COR-L47 (cell line): ENCODE measurements around the gene EEF1A2.
A peak's percentile ranks its signal among the peaks of the same experiment; 100 is the strongest.

Experiments used
- DNase-seq: peaks from one replicate; lab custom pipeline; 2025; lab: John Stamatoyannopoulos, UW

The EEF1A2 gene

DNA sequence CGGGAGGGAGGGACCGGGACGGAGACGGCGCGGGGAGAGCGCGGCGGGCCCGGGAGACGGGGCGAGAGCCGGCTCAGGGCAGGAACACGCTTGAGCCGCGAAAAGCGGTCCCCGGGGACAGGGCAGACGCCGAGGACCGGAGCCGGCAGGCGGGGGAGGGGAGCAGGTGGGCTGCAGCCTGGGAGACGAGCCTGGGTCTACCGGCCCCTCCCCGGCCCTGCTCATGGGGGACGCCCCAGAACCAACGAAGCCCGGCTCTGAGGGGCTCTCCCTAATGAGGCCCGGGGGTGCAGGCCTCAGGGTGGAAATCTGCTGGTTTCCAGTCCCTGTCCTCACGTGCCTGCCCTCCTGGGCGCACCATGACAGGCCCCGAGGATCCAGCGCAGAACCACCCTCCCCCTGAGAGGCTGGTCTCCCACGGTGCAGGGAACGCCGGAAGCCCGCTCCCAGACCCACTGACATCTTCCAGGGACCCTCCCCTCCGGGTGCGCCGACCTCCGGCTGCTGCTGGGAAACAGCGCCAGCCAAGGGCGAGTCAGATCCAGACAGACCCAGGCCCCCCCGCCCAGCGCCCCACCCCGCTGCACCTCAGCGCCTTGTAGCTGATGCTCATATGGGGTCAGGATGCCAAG is 571 bp upstream of the EEF1A2 start:
- DNase-seq: no peak

DNA sequence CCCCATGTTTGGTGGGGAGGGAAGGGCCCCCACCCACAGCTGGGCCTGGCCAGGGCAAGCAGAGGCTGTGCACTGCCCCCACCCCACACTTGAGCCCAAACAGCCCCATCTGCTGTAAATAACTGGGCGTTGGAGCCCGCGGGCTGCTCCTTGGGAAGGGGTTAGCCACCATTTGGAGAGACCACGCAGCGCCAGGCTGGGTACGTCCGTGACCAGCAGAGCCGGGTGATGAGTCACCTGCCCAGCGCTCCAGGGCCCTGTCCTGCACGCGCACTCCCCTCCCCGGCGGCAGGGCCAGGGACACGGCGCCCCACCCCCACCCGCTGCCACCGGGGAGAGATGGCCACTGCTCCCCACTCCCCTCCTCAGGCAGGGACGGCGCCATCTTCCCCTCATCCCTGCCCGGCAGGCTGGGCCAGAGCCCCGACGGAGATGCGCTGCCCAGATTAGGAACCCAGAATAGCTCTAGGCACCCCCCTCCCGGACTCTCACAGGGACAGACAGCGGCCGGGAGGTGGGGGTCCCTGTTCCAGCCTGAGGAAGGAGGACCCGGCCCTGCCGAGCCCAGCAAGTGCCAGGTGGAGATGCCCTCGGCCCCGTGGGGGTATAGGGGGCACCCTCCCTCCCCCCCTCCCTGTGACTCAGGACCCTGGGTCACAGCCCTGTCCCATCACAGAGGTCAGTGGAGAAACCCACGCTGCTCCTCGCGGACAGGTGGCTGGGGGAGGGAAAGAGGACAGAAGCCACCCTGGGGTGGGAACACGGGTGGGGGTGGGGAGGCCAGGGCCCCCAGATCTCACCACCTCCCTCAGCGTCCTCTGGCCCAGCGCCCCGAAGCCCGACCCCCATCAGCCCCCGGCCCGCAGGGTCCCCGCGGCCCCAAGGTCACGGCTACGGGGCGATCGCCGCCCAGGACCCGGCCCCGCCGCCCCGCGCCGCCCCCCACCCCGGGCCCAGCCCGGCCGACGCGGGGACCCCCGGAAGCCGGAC is 642 bp downstream of the EEF1A2 start:
- DNase-seq: peak; percentile 38

DNA sequence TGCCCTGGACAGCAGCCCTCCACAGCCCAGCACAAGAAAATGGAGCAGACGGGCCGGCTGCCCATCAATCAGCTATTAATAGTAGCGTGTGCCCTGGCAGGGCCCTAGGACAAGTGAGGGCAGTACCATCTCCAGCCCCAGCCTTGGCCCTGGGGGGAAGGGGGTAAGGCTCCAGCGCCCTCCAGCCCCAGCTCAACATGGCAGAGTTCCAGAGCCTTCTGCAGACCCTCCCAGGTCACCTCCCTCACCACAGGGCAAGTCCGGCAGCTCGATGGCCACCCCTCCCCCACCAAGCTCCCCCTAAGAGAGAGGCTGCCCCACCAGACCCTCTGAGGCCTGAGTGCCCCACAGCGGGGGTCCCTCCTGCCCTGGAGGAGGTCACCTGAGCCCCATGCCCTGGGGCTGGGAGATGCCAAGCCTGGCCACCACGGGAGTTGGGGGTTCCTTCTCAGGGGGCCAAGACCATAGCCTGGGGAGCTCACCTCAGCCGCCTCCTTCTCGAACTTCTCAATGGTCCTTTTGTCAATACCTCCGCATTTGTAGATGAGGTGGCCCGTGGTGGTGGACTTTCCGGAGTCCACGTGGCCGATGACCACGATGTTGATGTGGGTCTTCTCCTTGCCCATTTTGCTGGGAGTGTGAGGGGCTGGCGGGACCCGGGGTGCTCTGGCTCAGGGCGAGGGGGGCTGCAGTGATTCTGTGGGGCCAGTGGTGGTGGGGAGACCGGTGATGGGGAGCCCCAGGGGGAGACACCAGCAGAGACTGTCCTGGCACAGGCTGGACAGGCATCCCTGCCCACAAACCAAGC is 1.5 kb downstream of the EEF1A2 start:
- no peak for DNase-seq

DNA sequence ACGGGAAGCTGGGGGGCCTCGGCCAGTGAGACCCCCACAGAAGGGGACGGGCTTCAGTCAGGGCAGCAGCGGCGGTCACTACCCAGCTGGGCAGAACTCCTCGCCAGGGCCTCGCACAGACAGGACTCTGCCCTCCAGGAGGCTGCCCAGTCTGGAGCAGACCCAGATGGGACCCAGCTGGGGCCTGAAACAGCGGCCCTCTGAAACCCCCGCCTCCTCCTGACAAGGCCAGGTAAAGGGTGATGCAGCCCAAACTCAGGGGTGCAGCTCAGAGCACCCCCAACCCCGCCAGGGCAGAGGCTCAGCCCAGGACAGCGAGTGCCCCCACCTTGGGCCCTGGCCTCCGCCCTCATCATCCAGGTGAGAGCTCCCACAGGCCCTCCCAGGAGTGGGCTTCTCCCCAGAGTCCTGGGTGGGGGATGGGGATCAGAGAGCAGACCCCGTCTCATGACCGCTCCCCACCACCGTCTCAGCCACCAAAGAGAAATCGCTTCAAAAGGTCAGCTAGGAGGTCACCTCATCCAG is 2.2 kb downstream of the EEF1A2 start:
- DNase-seq: no peak

DNA sequence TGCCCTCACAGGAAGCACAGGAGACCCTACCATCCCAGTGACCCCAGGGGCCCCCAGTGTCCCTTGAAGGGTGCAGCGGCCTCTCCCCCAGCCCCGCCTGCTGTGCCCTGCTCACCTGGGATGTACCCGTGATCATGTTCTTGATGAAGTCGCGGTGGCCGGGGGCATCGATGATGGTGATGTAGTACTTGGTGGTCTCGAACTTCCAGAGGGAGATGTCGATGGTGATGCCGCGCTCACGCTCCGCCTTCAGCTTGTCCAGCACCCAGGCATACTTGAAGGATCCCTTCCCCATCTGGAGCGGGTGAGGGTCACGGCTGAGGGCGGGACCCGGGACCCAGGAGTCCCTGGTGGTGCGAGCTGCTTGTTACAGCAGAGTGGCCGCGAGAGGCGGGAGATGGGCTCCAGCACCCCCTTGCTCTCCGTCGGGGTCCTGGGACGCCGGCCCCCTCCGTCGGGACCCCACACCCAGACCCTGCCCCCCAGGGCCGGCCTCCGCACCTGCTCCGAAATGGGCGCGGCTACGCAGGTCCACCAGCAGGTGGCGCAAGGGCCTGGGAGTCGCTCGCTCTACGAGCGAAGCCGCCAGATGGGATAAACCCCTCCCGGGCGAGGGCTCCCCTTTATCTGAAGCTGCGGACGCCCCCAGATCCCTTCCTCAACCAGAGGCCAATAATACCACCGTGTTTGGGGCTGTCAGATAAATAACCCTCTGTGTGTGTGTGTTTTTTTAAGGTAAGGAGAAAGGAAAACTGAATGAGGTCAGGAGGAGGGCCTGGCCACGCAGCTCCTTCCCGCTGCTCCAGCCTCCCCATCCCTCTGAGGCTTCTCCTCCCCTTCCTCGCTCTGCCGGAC is 2.9 kb downstream of the EEF1A2 start:
- DNase-seq: peak; percentile 54

DNA sequence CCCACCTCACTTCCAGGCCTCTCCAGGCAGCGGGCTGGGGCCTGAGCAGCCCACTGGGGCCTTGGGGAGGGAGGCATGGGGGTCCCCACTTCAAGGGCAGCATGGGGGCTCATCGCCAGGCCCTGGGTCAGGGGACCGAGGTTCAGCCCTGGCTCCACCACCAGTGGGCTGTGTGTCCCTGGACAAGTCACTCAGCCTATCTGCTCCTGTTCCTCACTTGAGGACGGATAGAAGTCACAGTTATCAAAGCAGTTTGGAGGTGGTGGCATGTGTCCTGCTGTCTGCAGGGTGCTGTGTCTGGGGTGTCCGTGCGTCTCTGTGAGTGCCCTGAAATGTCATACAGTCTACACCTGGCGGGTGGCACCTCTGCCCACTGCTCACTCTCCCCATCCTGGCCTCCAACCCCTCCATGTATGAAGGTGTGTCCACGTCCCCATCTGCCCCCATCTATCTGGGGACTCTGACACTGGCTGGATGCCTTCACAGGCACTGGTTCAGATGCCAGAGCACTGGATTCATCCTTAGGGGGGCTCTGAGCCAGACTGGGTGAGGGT is 3.6 kb downstream of the EEF1A2 start:
- DNase-seq: no peak

DNA sequence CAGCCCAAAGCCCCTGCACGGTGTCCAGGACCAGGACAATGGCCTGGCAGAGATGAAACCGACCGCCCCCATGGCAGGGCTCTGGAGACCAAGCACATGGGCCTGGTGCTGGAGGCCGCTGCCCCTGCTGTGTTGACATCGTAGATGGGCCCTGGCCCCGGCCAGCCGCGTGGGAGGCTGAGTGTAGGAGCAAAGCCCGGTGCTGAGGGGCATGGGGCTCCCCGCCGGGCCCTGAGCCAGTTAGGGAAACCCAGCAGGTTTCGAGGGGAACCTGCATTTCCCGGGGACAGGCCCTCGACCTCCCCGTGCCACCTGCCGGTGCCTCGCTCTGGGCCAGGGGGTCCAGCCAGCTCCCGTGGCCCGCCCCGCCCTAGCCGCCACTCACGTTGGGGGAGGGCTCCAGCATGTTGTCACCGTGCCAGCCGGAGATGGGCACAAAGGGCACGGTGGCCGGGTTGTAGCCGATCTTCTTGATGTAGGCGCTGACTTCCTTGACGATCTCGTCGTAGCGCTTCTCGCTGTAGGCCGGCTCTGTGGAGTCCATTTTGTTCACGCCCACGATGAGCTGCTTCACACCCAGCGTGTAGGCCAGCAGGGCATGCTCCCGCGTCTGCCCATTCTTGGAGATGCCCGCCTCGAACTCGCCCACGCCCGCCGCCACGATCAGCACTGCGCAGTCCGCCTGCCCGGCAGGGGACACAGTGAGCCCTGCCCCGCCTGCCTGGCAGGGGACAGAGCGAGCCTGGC is 4.3 kb downstream of the EEF1A2 start:
- DNase-seq: no peak

DNA sequence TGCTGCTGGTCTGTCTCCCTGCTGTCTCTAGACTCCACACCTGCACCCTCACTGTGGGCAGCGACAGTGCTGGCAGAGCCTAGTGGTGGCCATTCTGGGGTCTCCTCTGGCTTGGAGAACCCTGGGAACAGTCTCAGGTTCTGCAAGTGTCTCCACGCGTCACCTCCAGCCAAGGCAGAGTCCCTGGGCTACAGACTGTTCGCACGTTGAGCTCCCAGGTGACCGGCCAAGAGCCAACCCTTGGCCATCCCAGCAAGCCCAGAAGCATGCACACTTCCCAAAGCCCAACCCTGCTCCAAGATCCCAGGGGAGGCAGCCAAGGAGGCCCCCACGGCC is 4.8 kb downstream of the EEF1A2 start:
- no peak for DNase-seq

DNA sequence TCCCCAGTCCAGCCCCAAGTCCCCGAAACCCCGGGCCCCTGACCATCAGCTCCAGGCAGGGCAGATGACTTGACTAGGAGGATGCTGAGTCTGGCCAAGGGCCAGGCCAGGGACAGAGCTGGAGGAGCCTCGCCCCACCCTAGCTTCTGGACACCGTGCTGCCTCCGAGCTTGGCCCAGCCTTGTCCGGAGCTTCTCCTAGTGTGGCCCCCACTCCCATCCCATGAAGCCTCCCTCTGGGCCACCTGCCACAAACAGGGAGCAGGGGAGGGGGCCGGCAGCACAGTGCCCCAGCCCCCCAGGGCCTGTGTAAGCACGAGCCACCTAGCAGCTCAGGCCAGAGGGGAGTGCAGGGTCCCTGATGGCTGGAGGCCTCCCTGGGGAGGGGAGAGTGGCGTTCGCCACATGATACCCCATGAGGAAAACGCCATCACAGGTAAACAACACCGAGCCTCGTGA is 5.3 kb downstream of the EEF1A2 start:
- DNase-seq: no peak

DNA sequence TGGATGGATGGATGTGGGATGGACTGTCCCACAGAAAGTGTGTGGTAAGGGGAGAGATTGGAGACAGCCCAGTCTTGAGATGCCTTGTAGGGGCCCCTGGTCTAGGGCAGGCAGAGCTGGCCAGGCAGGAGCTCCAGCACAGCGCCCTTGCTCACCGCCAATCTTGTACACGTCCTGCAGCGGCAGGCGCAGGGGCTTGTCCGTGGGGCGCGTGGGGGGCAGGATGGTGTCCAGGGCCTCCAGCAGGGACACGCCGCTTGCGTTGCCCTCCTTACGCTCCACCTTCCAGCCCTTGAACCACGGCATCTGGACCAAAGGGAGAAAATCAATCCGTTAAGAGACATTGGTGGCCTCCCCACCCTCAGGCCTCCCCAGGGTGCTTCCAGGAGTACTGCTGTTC is 5.9 kb downstream of the EEF1A2 start:
- no peak for DNase-seq

DNA sequence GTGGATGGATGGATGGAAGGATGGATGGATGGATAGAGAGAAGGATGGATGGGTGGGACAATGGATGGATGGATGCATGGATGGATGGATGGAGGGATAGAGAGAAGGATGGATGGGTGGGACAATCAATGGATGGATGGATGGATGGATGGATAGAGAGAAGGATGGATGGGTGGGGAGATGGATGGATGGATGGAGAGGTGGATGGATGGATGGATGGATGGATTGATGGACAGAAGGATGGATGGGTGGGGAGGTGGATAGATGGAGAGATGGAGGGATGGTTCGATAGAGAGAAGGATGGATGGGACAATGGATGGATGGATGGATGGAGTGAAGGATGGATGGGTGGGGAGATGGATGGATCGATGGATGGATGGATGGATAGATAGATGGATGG is 6.4 kb downstream of the EEF1A2 start:
- DNase-seq: no peak

DNA sequence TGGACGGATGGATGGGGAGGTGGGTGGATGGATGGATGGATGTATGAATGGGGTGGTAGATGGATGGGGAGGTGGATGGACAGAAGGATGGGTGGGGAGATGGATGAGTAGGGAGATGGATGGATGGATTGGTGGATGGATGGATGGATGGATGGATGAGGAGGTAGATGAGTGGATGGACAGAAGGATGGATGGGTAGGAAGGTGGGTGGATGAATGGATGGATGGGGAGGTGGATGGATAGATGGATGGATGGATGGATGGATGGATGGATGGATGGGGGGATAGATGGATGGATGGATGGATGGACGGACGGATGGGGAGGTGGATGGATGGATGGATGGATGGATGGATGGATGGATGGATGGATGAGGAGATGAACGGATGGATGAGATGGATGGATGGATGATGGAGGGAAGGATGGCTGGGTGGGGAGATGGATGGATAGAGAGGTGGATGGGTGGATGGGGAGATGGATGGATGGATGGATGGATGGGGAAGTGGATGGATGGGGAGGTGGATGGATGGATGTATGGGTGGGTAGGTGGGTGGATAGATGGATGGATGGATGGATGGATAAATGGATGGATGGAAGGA is 7.2 kb downstream of the EEF1A2 start:
- DNase-seq: no peak

DNA sequence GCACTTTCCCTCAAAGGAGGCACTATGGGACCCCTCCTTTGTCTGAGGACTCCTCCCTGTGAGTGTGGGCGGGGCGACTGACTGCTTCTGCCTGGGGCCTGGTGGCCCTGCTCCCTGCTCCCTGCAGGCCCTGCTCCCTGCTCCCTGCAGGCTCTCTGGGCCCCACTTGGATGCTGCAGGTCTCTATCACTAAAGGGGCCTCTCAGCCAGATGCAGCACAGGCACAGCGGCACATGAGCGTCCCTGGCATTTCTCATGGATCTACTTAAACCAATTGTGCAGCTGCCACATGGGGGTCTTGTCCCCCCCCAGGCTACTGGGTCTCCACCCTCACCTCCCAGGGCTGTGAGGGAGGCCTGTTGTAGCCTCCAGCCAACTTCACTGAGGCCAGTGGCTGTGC is 7.8 kb downstream of the EEF1A2 start:
- no peak for DNase-seq

DNA sequence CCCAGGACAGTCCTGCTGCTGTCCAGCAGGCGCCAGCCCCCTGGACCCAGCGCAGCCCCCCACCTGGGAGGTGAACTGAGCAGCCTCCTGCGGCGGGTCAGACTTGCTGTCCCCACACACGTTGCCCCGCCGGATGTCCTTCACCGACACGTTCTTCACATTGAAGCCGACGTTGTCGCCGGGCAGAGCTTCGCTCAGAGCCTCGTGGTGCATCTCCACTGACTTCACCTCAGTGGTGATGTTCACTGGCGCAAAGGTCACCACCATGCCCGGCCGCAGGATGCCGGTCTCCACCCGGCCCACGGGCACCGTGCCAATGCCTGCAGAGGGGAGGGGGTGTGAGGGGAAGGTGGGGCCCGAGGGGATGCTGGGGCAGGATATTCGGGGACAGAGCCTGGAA is 8.5 kb downstream of the EEF1A2 start:
- no peak for DNase-seq

DNA sequence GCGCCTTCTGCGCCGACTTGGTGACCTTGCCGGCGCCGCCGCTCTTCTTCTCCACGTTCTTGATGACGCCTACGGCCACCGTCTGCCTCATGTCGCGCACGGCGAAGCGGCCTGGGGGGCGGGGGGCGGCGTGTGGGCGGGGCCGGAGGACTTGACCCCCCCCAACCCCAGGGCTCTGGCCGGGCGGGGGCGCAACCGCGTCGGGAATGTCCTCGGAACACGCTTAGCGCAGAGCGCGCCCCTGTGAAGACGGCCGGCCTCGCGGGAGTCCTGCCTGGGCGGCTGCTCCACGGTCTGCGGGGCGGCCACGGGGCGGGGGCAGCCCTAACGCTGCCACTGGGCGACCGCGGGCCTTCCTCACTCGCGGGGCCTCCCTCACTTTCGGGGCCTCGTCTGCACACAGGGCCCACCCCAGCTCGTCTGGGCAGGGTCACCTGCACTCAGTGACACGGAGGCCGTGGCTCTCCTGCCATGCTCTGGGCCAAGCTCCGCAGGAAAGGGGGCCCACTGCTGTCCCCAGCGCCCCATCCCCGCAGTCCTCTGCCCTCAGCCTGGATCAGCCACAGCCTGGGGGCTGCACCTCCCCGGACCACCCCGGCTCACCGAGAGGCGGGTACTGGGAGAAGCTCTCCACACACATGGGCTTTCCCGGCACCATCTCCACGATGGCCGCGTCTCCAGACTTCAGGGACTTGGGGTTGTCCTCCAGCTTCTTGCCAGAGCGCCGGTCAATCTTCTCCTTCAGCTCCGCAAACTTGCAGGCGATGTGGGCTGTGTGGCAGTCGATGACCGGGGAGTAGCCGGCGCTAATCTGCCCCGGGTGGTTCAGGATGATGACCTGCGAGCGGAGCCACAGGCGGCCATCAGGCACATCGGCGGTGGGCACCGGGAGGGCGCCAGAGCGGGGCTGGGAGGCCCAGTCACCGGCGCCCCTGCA is 10.3 kb downstream of the EEF1A2 start:
- no peak for DNase-seq

DNA sequence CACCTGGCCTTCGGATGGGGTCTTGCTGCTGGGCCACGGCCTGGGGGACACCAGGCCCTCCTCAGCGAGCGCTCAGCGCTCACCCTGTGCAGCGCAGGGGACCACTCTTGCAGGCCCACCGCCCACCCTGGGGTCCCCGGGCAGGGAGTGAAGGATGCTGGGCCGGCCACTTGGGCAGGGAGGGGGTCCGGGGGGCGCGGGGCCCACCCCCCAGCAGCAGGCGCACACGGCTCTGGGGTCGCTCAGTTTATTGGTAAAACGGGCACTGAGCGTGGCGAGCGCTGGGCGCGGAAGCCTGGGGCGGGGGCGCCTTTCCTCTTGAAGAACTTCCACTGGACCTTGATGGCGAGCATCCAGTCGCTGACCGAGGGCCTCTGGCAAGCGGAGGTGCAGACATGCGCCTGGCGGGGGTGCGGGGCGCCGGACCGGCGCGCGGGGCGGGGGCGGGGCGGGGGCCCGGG is 11.1 kb downstream of the EEF1A2 start:
- no peak for DNase-seq

DNA sequence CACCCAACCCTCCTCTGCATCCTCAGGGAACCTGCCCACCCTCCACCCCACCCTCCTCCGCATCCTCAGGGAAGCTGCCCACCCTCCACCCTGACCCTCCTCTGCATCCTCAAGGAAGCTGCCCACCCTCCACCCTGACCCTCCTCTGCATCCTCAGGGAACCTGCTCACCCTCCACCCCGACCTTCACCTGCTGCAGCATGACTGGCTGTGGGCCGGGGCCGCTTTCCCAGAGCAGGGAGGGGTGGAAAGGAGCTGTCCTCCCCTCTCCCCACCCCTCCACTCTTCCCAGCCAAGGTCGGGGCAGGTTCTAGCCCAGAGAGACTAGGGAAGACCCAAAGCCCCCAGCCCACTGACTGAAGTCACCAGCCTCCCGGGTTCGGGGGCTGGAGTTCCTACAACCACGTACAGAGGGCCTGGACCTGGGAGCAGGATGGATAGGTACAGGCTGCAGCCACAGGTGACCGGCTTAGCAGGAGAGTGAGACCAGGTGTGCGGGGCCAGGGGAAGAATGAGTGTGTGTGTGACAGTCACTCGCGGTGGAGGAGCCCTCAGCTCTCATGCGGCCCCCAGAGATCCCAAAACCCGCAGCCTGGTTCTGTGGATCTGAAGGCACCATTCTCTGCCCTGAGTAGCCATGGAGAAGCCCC is 11.6 kb downstream of the EEF1A2 start:
- no peak for DNase-seq

DNA sequence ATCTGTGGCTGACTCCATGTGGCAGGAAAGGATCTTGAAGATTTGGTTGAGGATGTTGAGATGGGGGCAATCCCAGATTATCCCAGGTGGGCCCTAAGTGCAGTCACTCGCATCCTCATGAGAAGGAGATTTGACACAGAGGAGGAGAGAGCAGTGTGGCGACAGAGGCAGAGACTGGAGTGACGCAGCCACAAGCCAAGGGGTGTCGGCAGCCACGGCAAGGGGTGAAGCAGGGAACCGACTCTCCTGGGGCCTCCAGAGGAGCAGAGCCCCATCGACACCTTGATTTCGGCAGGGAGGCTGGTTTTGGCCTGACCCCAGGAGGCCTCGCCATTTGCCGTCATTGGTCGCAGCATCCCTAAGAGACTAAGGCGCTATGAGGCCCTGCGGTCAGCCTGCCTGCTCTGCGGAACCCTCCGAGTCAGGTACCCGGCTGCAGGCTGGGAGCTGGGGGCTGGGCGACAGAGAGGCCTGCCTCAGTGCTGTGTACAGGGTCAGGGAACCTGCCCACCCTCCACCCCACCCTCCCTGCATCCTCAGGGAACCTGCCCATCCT is 12.5 kb downstream of the EEF1A2 start:
- no peak for DNase-seq
